SK-N-SH (cell line): ENCODE data around the gene RPS6KC1. TPM values are rescaled to one million over a fixed set of nuclear protein-coding genes. Genes with fewer than 3 reads are reported as not detected.

Experiments
- CTCF ChIA-PET: fragments of 300-600, 350-600 bp; formaldehyde crosslinking; extraction: SDS; loops from one replicate; lab custom pipeline; 2021; lab: Yijun Ruan, JAX
- POLR2A ChIA-PET: fragments of 350-600 bp; sonication (Branson Sonifier 250); formaldehyde crosslinking; extraction: SDS; loops from one replicate; lab custom pipeline; 2020; ENCODE audit warnings: antibody characterized with exemption, inconsistent platforms; lab: Yijun Ruan, JAX
- DNase-seq: peaks from one replicate; pipeline ENCODE4 v3.0.0; 2012
- H2AFZ ChIP-seq: fragments of 200-600 bp; sonication (generic); 2 replicates; pipeline ENCODE4 v1.8.1; 2016; ENCODE audit warnings: antibody characterized with exemption, mild to moderate bottlenecking, low read depth
- H3F3A ChIP-seq: fragments of 200-600 bp; sonication (generic); replicated peaks from 2 replicates; pipeline ENCODE3; 2016; ENCODE audit warnings: antibody characterized with exemption, mild to moderate bottlenecking; ENCODE audit not compliant: insufficient read depth
- H3K27ac ChIP-seq, 2 experiments: fragments of 200-500 bp in 1 of 2; fragments of 200-600 bp in 1 of 2; sonication (Bioruptor generic) in 1 of 2; sonication (generic), shearing (Covaris generic) in 1 of 2; 2 replicates each; pipeline versions ENCODE4 v1.5.1 to v1.6.1; 2014 to 2016; ENCODE audit warnings: low read depth in 2 of 2, inconsistent platforms in 1 of 2, low read length in 1 of 2, mild to moderate bottlenecking in 1 of 2, mixed read lengths in 1 of 2
- H3K27me3 ChIP-seq: fragments of 200-600 bp; sonication (generic), shearing (Covaris generic); 2 replicates; pipeline ENCODE4 v1.6.1; 2016; ENCODE audit warnings: mixed run types; ENCODE audit not compliant: insufficient read depth
- H3K36me3 ChIP-seq, 2 experiments: fragments of 200-500 bp in 1 of 2; fragments of 200-600 bp in 1 of 2; sonication (Bioruptor generic) in 1 of 2; sonication (generic) in 1 of 2; replicated peaks in 1 of 2; 2 replicates each; pipeline versions ENCODE3 to v1.5.1; 2014 to 2016; ENCODE audit warnings: low read length in 1 of 2, mild to moderate bottlenecking in 1 of 2; ENCODE audit not compliant: insufficient read depth in 2 of 2, control insufficient read depth in 1 of 2
- H3K4me1 ChIP-seq, 2 experiments: fragments of 200-500 bp in 1 of 2; fragments of 200-600 bp in 1 of 2; sonication (Bioruptor generic) in 1 of 2; sonication (generic), shearing (Covaris generic) in 1 of 2; 2 replicates each; pipeline versions ENCODE4 v1.5.1 to v1.6.1; 2014 to 2016; ENCODE audit warnings: low read depth in 1 of 2, low read length in 1 of 2, mixed run types in 1 of 2; ENCODE audit not compliant: insufficient read depth in 2 of 2, control insufficient read depth in 1 of 2
- H3K4me2 ChIP-seq: fragments of 200-600 bp; sonication (generic), shearing (Covaris generic); 2 replicates; pipeline ENCODE4 v1.6.1; 2017; ENCODE audit warnings: mixed run types
- H3K4me3 ChIP-seq, 2 experiments: fragments of 200-500 bp in 1 of 2; fragments of 200-600 bp in 1 of 2; sonication (Bioruptor generic) in 1 of 2; sonication (generic), shearing (Covaris generic) in 1 of 2; 2 replicates each; pipeline versions ENCODE4 v1.5.1 to v1.8.1; 2014 to 2016; ENCODE audit warnings: low read depth in 2 of 2, inconsistent platforms in 1 of 2, low read length in 1 of 2, mild to moderate bottlenecking in 1 of 2, mixed read lengths in 1 of 2, moderate library complexity in 1 of 2
- H3K79me2 ChIP-seq: fragments of 200-600 bp; sonication (generic); 2 replicates; pipeline ENCODE4 v1.8.1; 2017; ENCODE audit warnings: mild to moderate bottlenecking; ENCODE audit not compliant: insufficient read depth
- H3K9ac ChIP-seq: fragments of 200-600 bp; sonication (generic); 2 replicates; pipeline ENCODE4 v1.6.1; 2017; ENCODE audit warnings: mixed run types
- H3K9me2 ChIP-seq: fragments of 200-600 bp; sonication (generic); 2 replicates; pipeline ENCODE4 v1.6.1; 2017; ENCODE audit warnings: mixed run types
- H3K9me3 ChIP-seq: fragments of 200-600 bp; sonication (generic); 2 replicates; pipeline ENCODE4 v1.6.1; 2017; ENCODE audit warnings: mixed run types, mild to moderate bottlenecking, moderate library complexity
- H4K20me1 ChIP-seq: fragments of 200-600 bp; sonication (generic); 2 replicates; pipeline ENCODE4 v1.6.1; 2017; ENCODE audit warnings: mild to moderate bottlenecking, mixed run types; ENCODE audit not compliant: insufficient read depth
- ELF1 ChIP-seq: IDR thresholded peaks from 2 replicates; pipeline ENCODE4 v1.4.0; 2012
- EP300 ChIP-seq, 2 experiments: IDR thresholded peaks; 2 replicates each; pipeline versions ENCODE4 v1.4.0 to v1.6.1; 2012; ENCODE audit warnings: borderline replicate concordance in 1 of 2, low read depth in 1 of 2, low read length in 1 of 2
- FOSL2 ChIP-seq: IDR thresholded peaks from 2 replicates; pipeline ENCODE4 v1.4.0; 2012; ENCODE audit warnings: low read depth, mild to moderate bottlenecking, moderate library complexity, borderline replicate concordance
- NRF1 ChIP-seq: IDR thresholded peaks from 2 replicates; pipeline ENCODE4 v1.6.1; 2012; ENCODE audit warnings: low read depth, mild to moderate bottlenecking, low read length
- TAF1 ChIP-seq: IDR thresholded peaks from 2 replicates; pipeline ENCODE4 v1.6.1; 2012; ENCODE audit warnings: low read depth, mild to moderate bottlenecking, low read length, moderate library complexity, borderline replicate concordance
- TEAD4 ChIP-seq: IDR thresholded peaks from 2 replicates; pipeline ENCODE4 v1.4.0; 2012; ENCODE audit warnings: mild to moderate bottlenecking, borderline replicate concordance; ENCODE audit not compliant: insufficient read depth
- YY1 ChIP-seq: IDR thresholded peaks from 2 replicates; pipeline ENCODE4 v1.4.0; 2012; ENCODE audit warnings: low read depth, mild to moderate bottlenecking
- WGBS: methylation state at CpG from one replicate; pipeline ENCODE4 v1.1.6; 2017; ENCODE audit warnings: low lambda C conversion rate; 5-methylcytosine and 5-hydroxymethylcytosine counted together
- polyA plus RNA-seq, 3 experiments: library from polyadenylated mRNA; depleted of rRNA; stranded (reverse); fragments of >200 nt; gene quantifications; 2 replicates each; pipeline ENCODE4 v1.2.3, GENCODE V29; 2012
- TF ChIP-seq, protein P1 (sequence below): IDR thresholded peaks from 2 replicates; pipeline ENCODE4 v1.6.1; 2012; ENCODE audit warnings: mild to moderate bottlenecking, low read depth, low read length, moderate library complexity
- TF ChIP-seq, protein P2 (sequence below): fragments of 200-600 bp; sonication (generic); IDR thresholded peaks from 2 replicates; pipeline ENCODE4 v1.6.1; 2017; ENCODE audit warnings: antibody characterized with exemption, mild to moderate bottlenecking, moderate library complexity
- TF ChIP-seq, protein P3 (sequence below): fragments of 150-350 bp; IDR thresholded peaks from 2 replicates; pipeline ENCODE4 v1.6.1; 2017; ENCODE audit warnings: antibody characterized with exemption, low read length, low read depth, borderline replicate concordance
- TF ChIP-seq, protein P4 (sequence below): IDR thresholded peaks from 2 replicates; pipeline ENCODE4; 2012
- TF ChIP-seq, protein P5 (sequence below): IDR thresholded peaks from 2 replicates; pipeline ENCODE4 v1.4.0; 2012; ENCODE audit warnings: low read depth

The RPS6KC1 gene
- polyA plus RNA-seq, 1 of the 3 experiments (the other 2 are of a cell fraction) = 7.8 TPM

DNA sequence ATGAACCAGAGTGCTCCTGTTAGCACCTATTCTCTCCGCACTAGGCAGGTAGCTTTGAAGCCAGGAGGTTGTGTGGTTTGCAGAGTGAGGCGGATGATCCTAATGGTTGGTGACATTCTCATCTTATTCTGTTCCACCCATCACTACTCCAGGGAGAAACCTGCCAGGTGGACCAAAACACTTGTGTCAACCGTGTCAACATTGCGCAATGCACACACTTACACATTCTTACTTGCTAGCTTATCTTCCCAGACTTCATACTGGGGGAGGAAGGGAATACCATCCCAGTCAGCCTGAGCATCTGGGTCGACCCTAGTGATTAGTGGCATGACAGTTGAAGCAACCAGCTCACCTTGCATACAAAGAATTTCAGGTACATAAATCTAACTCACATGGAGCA lies 236.9 kb downstream of the RPS6KC1 start (continued):
- TF ChIP-seq, protein P1, sequence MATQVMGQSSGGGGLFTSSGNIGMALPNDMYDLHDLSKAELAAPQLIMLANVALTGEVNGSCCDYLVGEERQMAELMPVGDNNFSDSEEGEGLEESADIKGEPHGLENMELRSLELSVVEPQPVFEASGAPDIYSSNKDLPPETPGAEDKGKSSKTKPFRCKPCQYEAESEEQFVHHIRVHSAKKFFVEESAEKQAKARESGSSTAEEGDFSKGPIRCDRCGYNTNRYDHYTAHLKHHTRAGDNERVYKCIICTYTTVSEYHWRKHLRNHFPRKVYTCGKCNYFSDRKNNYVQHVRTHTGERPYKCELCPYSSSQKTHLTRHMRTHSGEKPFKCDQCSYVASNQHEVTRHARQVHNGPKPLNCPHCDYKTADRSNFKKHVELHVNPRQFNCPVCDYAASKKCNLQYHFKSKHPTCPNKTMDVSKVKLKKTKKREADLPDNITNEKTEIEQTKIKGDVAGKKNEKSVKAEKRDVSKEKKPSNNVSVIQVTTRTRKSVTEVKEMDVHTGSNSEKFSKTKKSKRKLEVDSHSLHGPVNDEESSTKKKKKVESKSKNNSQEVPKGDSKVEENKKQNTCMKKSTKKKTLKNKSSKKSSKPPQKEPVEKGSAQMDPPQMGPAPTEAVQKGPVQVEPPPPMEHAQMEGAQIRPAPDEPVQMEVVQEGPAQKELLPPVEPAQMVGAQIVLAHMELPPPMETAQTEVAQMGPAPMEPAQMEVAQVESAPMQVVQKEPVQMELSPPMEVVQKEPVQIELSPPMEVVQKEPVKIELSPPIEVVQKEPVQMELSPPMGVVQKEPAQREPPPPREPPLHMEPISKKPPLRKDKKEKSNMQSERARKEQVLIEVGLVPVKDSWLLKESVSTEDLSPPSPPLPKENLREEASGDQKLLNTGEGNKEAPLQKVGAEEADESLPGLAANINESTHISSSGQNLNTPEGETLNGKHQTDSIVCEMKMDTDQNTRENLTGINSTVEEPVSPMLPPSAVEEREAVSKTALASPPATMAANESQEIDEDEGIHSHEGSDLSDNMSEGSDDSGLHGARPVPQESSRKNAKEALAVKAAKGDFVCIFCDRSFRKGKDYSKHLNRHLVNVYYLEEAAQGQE = no peak
- no peak for TF ChIP-seq NRF1
- TF ChIP-seq, protein P2, sequence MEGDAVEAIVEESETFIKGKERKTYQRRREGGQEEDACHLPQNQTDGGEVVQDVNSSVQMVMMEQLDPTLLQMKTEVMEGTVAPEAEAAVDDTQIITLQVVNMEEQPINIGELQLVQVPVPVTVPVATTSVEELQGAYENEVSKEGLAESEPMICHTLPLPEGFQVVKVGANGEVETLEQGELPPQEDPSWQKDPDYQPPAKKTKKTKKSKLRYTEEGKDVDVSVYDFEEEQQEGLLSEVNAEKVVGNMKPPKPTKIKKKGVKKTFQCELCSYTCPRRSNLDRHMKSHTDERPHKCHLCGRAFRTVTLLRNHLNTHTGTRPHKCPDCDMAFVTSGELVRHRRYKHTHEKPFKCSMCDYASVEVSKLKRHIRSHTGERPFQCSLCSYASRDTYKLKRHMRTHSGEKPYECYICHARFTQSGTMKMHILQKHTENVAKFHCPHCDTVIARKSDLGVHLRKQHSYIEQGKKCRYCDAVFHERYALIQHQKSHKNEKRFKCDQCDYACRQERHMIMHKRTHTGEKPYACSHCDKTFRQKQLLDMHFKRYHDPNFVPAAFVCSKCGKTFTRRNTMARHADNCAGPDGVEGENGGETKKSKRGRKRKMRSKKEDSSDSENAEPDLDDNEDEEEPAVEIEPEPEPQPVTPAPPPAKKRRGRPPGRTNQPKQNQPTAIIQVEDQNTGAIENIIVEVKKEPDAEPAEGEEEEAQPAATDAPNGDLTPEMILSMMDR = no peak
- TF ChIP-seq, protein P3, sequence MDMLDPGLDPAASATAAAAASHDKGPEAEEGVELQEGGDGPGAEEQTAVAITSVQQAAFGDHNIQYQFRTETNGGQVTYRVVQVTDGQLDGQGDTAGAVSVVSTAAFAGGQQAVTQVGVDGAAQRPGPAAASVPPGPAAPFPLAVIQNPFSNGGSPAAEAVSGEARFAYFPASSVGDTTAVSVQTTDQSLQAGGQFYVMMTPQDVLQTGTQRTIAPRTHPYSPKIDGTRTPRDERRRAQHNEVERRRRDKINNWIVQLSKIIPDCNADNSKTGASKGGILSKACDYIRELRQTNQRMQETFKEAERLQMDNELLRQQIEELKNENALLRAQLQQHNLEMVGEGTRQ = no peak
- TF ChIP-seq TAF1 = no peak
- TF ChIP-seq, protein P4, sequence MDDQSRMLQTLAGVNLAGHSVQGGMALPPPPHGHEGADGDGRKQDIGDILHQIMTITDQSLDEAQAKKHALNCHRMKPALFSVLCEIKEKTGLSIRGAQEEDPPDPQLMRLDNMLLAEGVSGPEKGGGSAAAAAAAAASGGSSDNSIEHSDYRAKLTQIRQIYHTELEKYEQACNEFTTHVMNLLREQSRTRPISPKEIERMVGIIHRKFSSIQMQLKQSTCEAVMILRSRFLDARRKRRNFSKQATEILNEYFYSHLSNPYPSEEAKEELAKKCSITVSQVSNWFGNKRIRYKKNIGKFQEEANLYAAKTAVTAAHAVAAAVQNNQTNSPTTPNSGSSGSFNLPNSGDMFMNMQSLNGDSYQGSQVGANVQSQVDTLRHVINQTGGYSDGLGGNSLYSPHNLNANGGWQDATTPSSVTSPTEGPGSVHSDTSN = no peak

DNA sequence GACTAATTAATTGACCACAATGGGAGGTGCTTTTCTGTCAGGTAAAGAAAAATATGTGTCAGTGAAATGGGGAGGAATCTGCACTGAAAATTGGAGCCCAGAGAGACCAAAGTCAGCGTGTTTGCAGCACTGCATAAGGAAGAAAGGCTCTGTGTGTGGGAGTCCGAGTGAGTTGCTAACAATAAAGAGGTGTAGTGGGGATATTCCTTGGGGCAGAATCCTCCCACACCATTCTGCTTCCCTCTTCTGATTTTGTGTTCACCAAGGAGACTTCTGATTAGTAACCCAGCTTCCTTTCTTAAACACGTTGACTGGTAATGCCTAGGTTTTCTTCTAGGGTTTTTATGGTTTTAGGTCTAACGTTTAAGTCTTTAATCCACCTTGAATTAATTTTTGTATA lies 240.5 kb downstream of the RPS6KC1 start:
- Histone ChIP-seq H4K20me1 (no peaks in the 10 kb centered on the region), H3F3A (no peaks in the 10 kb centered on the region), H3K9ac (no peak overlapping the region), H3K9me3 (no peaks in the 10 kb centered on the region)
- no peak for DNase-seq
- WGBS = 69% methylated on average over 4 of the region's 4 CpGs
- TF ChIP-seq EP300 (IDR thresholded peaks at IDR 0.05; ENCODE audit: borderline replicate concordance in 1 of 2, low read depth in 1 of 2, low read length in 1 of 2) = no peak
- no peak for TF ChIP-seq YY1
- no peak for TF ChIP-seq ELF1
- TF ChIP-seq, protein P5, sequence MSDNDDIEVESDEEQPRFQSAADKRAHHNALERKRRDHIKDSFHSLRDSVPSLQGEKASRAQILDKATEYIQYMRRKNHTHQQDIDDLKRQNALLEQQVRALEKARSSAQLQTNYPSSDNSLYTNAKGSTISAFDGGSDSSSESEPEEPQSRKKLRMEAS = no peak
- TF ChIP-seq NRF1 = no peak
- TF ChIP-seq, protein P4 = no peak
- no peak for TF ChIP-seq FOSL2
- no peak for TF ChIP-seq TEAD4
- TF ChIP-seq, all 33 proteins: peak for 0
- no peaks in the 10 kb centered on the region for H3K4me1 ChIP-seq
- ChIA-PET POLR2A (no interaction called here), CTCF (interaction anchor here (0.7 kb wide), 1 partner anchor 169 kb away, joined by 3 read pairs; no protein-coding TSS in a partner anchor)
- no peak overlapping the region for H3K4me2 ChIP-seq
- H3K4me3 ChIP-seq = no peak overlapping the region
- H3K36me3 ChIP-seq = no peaks in the 10 kb centered on the region
- H3K27ac ChIP-seq = no peak overlapping the region
- H2AFZ ChIP-seq = no peak overlapping the region
- no peaks in the 10 kb centered on the region for H3K79me2 ChIP-seq
- H3K27me3 ChIP-seq = no peaks in the 10 kb centered on the region
- no peaks in the 10 kb centered on the region for H3K9me2 ChIP-seq
